ENCODE results near the gene AGK.
"Not testable (repeated sequence)": the region's sequence is repeated elsewhere in the genome, so short reads cannot be mapped to it uniquely, and the experiment has no call there.

Gene AGK

DNA sequence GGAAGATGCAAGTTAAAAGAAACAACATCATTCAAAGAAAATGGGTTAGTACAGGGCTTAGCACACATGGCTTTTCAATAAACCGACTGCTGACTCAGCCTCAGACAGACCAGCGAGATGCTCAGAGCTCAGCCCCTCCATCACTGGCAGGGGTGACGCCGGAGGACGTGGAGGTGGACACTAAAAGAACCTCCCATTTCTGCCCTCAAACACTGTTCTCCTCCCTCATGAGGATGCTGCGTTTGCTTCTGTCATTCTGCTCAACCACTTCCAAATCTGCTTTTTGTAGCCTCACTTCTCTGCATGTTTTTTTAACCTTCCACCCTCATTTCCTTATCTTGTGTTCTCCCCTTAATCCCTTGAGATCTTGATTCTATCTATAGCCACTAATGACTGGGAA is 135.5 kb downstream of the AGK start:
- Histone ChIP-seq H3K9ac (no peak overlapping the region), H3K9me3 (no peaks in the 10 kb centered on the region), H3K4me3 (no peak overlapping the region), H3K4me1 (peaks cover 9% of the 10 kb centered on the region), H3K4me2 (no peak overlapping the region), H3K27ac (no peak overlapping the region), H3K27me3 (no peaks in the 10 kb centered on the region), H3K36me3 (peaks cover 32% of the 10 kb centered on the region), H4K20me1 (peaks cover 9% of the 10 kb centered on the region)
- TF ChIP-seq Cebpa-rat (IDR thresholded peaks at IDR 0.05): no peak

DNA sequence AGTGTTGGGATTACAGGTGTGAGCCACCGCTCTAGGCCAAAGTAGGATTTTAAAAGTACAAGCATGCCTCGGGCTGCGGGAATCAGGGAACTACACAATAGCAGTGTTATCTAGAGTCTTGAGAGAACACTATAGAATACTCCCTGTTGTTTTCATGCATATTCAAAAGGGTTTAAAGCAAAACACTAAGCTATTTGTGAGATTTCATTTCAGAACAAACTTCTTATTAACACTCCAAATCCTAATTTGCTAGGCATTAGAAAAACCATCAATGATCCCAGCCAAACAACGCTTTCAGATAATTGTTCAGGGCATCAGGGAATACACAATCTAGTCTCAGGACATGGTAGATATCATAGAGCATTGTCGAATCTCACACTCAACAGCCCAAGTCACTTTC is 136.8 kb downstream of the AGK start:
- Histone ChIP-seq H3K36me3 (peaks cover 23% of the 10 kb centered on the region), H3K9ac (no peak overlapping the region), H3K4me3 (no peak overlapping the region), H3K27ac (no peak overlapping the region), H4K20me1 (peaks cover 14% of the 10 kb centered on the region), H3K9me3 (no peaks in the 10 kb centered on the region), H3K4me1 (peaks cover 9% of the 10 kb centered on the region), H3K4me2 (no peak overlapping the region), H3K27me3 (no peaks in the 10 kb centered on the region)
- no peak for TF ChIP-seq Cebpa-rat (IDR thresholded peaks at IDR 0.05)

DNA sequence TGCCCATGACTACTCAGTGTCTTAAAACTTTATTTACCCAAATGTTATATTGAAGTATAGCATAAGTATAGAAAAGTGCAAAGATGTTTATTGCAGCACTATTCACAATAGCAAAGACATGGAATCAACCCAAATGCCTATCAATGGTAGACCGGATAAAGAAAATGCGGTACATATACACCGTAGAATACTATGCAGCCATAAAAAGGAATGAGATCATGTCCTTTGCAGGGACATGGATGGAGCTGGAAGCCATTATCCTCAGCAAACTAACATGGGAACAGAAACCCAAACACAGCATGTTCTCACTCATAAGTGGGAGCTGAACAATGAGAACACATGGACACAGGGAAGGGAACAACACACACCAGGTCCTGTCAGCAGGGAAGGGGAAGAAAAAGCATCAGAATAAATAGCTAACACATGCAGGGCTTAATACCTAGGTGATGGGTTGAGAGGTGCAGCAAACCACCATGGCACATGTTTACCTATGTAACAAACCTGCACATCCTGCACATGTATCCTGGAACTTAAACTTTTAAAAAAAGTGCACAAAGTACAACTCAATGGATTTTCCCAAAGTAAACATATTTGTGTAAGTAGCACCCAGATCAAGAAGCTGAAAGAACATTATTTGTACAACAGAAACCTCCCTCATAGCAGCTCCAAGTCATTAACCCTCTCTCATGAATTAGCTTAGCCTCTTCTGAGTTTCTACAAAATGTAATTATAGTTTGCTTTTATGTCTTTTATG is 138.0 kb downstream of the AGK start:
- H3K4me2 ChIP-seq, H3K9me3 ChIP-seq, H3K27me3 ChIP-seq, H3K27ac ChIP-seq, H3K9ac ChIP-seq, H3K4me3 ChIP-seq, H3K4me1 ChIP-seq: not testable (repeated sequence)
- peaks cover 16% of the 10 kb centered on the region for H3K36me3 ChIP-seq
- H4K20me1 ChIP-seq: peaks cover 19% of the 10 kb centered on the region

DNA sequence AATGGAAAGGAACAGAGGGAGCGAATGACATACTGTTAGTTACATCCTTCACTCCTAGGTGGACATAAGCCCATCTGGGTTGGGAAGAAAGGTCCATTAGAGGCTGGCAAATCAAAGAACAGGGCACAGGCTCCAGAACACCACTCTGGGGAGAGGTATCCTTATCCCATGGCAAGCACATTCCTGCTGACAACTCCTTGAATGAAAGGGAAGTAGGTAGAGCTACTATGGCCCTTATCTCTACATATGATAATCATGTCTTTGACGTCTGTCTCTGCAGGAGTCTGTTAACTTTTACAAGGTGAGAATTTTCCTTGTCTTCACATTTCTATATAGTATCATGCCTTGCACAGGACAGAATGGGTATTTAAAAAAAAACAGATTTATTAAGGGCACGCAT is 140.3 kb downstream of the AGK start:
- no peaks in the 10 kb centered on the region for H3K27me3 ChIP-seq
- peaks cover 16% of the 10 kb centered on the region for H3K4me1 ChIP-seq
- H3K36me3 ChIP-seq: peaks cover 1% of the 10 kb centered on the region; the same call in 1 of the 2 replicates
- no peak overlapping the region for H3K9ac ChIP-seq
- no peaks in the 10 kb centered on the region for H3K9me3 ChIP-seq
- H3K4me2 ChIP-seq: no peak overlapping the region
- no peak overlapping the region for H3K4me3 ChIP-seq
- H4K20me1 ChIP-seq: peaks cover 34% of the 10 kb centered on the region
- no peak for TF ChIP-seq Cebpa-rat (IDR thresholded peaks at IDR 0.05)
- no peak overlapping the region for H3K27ac ChIP-seq

DNA sequence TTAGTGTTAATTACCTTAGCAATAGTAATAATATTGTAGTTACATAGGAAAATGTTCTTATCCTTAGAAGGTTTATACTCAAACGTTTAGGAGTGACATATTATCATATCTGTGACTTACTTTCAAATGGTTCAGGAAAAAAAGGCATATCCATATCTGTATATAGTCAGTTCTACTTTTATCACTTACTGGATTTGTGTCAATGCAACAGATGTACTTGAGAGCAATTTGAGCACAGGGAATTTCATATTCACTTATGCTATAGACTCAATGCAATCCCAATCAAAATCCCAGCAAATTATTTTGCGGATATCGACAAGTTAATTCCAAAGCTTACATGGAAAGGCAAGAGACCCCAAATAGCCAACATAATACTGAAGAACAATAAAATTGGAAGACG is 140.8 kb downstream of the AGK start:
- no peak overlapping the region for H3K27ac ChIP-seq
- no peaks in the 10 kb centered on the region for H3K27me3 ChIP-seq
- no peak overlapping the region for H3K4me2 ChIP-seq
- no peak overlapping the region for H3K9ac ChIP-seq
- TF ChIP-seq Cebpa-rat (IDR thresholded peaks at IDR 0.05): no peak
- H3K9me3 ChIP-seq: no peaks in the 10 kb centered on the region
- no peaks in the 10 kb centered on the region for H3K36me3 ChIP-seq
- peaks cover 36% of the 10 kb centered on the region for H4K20me1 ChIP-seq
- H3K4me1 ChIP-seq: peaks cover 14% of the 10 kb centered on the region
- no peak overlapping the region for H3K4me3 ChIP-seq

DNA sequence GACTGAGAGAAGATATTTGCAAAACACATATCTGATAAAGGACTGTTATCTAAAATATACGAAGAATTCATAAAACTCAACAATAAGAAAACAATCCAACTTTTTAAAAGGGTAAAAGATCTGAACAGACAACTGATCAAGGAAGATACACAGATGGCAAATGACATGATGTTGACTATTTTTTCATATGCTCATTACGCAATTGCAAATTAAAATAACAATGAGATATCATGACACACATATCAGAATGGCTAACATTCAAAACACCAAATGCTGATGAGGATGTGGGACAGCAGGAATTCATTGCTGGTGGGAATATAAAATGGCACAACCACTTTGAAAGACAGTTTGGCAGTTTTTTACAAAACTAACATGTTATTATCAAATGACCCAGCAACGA is 141.9 kb downstream of the AGK start:
- TF ChIP-seq Cebpa-rat (IDR thresholded peaks at IDR 0.05): no peak
- Histone ChIP-seq H4K20me1 (peaks cover 47% of the 10 kb centered on the region), H3K27me3 (no peaks in the 10 kb centered on the region), H3K4me3 (no peak overlapping the region), H3K4me2 (no peak overlapping the region), H3K9ac (no peak overlapping the region), H3K36me3 (no peaks in the 10 kb centered on the region), H3K27ac (no peak overlapping the region), H3K4me1 (peaks cover 23% of the 10 kb centered on the region), H3K9me3 (no peaks in the 10 kb centered on the region)

DNA sequence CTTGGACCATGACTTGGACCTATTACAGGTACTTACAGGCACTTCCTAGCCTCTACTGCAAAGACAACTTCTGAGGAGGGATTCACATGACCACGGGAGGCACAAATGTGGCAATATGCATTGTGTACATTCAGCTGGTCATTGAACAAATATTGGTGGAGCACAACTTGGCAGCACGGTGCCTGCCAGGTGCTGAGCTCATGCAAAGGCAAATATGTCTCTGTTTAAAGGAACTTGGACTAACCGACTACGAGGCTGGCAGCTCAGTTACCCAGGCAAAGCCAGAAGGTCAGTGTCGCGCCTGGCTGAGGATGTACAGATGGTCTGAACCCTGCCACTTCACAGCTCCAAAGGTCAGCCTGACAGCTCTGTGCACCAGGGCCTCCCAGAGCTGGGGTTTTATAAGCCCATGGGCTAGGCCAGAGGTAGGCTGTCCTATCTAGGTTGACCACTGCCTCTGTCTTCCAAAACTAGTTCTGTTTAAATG is 144.6 kb downstream of the AGK start:
- Histone ChIP-seq H3K4me2 (peak overlapping the region; percentile 27; the same call in 1 of the 2 replicates), H3K4me3 (no peak overlapping the region), H3K36me3 (no peaks in the 10 kb centered on the region), H4K20me1 (peaks cover 74% of the 10 kb centered on the region), H3K27ac (no peak overlapping the region), H3K9me3 (no peaks in the 10 kb centered on the region), H3K27me3 (no peaks in the 10 kb centered on the region), H3K9ac (no peak overlapping the region), H3K4me1 (peaks cover 50% of the 10 kb centered on the region)
- no peak for TF ChIP-seq Cebpa-rat (IDR thresholded peaks at IDR 0.05)

DNA sequence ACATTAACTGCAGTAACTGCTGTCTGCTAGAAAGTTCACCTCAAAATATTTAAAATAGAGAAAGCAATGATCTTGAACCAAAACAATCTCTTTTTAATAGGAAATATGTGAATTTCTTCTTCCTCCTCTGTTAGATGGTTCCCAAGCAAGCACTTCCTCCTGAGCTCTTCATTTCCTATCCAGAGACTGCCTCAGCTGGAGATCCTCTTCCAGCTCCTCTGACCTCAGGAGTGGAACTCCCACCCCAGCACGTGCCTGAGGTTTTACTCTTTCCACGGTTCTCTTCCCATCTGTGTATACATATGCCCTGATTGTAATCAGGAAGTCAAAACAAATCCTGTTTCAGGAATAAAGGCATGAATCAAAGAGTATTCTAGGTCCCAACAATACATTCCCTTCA is 145.1 kb downstream of the AGK start:
- H3K27ac ChIP-seq: no peak overlapping the region
- no peak overlapping the region for H3K9ac ChIP-seq
- H3K27me3 ChIP-seq: no peaks in the 10 kb centered on the region
- no peaks in the 10 kb centered on the region for H3K36me3 ChIP-seq
- peaks cover 71% of the 10 kb centered on the region for H4K20me1 ChIP-seq
- TF ChIP-seq Cebpa-rat (IDR thresholded peaks at IDR 0.05): no peak
- peaks cover 53% of the 10 kb centered on the region for H3K4me1 ChIP-seq
- no peak overlapping the region for H3K4me3 ChIP-seq
- no peaks in the 10 kb centered on the region for H3K9me3 ChIP-seq
- H3K4me2 ChIP-seq: peak overlapping the region; percentile 27; the same call in 1 of the 2 replicates

DNA sequence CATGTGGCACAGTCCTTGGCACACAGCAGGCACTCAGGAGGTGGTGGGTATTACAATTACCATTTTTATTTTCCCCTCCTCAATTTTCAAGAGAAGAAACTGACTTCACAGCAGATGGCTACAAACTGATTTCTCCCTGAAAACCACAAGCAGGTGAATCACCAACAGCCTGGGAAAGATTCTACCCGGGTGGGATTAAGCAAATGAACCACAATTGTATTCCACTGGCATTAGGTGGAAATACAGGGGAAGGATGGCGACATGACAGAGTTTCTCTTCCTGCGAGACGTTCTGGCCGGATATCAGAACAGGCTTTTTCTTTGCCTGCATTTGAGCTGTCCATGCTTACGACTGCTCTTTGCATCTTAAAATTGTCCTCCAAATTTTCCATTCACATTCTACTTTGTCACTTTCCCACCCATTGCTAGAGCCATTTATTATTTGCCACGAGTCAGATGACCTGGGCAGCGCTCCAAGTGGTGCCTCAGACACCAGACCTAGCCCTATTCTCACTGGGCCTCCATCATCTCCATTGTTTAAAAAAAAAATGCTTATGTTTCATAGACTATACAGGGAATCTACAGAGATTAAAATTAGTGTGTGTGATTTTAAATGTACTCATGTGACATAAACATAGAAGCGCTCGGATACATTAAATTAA is 146.1 kb downstream of the AGK start:
- H3K4me3 ChIP-seq: no peak overlapping the region
- H4K20me1 ChIP-seq: peaks cover 66% of the 10 kb centered on the region
- H3K9ac ChIP-seq: no peak overlapping the region
- H3K27me3 ChIP-seq: no peaks in the 10 kb centered on the region
- H3K9me3 ChIP-seq: no peaks in the 10 kb centered on the region
- peak overlapping the region; percentile 10 for H3K4me2 ChIP-seq
- no peak for TF ChIP-seq Cebpa-rat (IDR thresholded peaks at IDR 0.05)
- no peak overlapping the region for H3K27ac ChIP-seq
- H3K4me1 ChIP-seq: peaks cover 55% of the 10 kb centered on the region
- H3K36me3 ChIP-seq: no peaks in the 10 kb centered on the region

DNA sequence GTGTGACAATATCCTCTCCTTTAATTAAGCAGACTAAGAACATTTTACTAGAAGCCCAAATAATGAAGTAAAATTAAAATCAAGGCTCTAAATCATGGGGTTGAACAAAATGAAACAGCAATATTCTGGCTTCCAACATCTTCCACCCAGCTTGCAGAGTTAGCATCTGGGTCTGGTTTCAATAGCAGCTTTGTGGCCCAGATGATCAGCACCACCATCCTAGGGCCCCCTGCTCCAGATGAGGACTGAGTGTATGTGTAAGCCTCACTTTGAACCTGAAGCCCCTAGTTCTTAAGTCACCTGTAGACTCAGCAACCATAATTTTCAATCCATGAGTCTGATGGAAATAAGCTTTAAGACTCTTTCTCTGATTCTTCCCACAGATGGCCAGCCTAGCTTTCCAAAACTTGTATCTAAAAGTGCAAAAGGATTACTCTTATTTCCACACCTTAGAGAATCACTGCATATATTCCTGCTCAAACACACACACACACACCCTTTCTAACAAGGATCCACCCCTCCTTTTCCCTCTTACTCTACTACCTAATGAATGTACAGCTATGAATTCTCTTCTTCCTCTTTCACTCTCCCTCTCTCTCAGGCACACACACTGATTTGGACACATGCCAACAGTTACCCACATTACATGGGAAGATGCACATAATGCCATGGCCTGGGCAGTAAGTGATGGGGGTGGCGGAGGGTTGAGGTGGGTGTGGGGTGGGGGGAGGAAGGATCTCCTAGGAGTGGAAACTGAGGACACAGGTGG is 147.2 kb downstream of the AGK start:
- H3K9ac ChIP-seq: no peak overlapping the region
- H3K4me2 ChIP-seq: peak overlapping the region; percentile 91
- H3K4me3 ChIP-seq: no peak overlapping the region
- no peaks in the 10 kb centered on the region for H3K36me3 ChIP-seq
- 0 out of 2 replicates have a peak, but pooled peaks cover 7% of the 10 kb centered on the region for H3K27me3 ChIP-seq
- no peaks in the 10 kb centered on the region for H3K9me3 ChIP-seq
- H3K27ac ChIP-seq: no peak overlapping the region
- peaks cover 59% of the 10 kb centered on the region for H4K20me1 ChIP-seq
- no peak for TF ChIP-seq Cebpa-rat (IDR thresholded peaks at IDR 0.05)
- H3K4me1 ChIP-seq: peaks cover 62% of the 10 kb centered on the region

Data from BLaER1 (cell line).